ENCODE measurements around the gene ADGRA3.

ADGRA3 gene

DNA sequence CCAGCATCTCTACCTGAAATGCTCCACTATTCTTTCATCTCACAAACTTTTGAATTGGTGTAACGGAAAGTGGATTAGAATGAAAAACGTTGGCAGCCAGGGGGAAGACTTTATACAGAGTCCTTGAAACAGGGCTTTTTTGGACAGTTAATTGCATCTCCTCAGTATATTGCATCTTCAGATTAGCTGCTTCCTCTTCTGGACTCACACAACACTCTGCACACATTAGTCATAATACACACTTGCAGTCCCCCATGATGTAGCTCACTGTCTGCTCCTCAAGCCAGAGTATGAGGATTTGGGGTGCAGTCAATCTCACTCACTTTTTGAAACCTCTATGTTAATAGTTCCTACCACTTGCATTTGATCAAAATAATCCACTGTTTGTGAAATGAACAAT, 101.0 kb downstream of the ADGRA3 start:
- TF ChIP-seq, protein P1, sequence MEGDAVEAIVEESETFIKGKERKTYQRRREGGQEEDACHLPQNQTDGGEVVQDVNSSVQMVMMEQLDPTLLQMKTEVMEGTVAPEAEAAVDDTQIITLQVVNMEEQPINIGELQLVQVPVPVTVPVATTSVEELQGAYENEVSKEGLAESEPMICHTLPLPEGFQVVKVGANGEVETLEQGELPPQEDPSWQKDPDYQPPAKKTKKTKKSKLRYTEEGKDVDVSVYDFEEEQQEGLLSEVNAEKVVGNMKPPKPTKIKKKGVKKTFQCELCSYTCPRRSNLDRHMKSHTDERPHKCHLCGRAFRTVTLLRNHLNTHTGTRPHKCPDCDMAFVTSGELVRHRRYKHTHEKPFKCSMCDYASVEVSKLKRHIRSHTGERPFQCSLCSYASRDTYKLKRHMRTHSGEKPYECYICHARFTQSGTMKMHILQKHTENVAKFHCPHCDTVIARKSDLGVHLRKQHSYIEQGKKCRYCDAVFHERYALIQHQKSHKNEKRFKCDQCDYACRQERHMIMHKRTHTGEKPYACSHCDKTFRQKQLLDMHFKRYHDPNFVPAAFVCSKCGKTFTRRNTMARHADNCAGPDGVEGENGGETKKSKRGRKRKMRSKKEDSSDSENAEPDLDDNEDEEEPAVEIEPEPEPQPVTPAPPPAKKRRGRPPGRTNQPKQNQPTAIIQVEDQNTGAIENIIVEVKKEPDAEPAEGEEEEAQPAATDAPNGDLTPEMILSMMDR (IDR thresholded peaks at IDR 0.05) = no peak

DNA sequence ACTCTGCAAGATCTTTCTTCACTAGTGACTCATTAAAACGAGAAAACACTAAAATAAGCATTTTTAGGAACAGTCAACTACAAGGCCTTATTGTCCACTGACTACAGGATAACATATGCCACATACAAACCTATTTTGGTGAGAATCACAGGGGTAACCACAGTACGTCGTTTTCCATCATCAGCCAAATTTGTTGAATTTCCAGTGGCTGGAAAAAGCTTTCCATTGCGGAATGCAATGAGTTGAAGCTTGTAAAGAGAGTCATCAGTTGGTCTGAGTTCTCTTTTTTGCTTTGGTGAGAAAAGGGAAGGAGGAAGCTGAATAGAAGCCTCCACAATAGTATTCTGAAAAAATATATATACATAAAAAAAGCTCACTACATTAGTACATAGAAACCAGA, 102.4 kb downstream of the ADGRA3 start:
- TF ChIP-seq, protein P1 (IDR thresholded peaks at IDR 0.05) = no peak

DNA sequence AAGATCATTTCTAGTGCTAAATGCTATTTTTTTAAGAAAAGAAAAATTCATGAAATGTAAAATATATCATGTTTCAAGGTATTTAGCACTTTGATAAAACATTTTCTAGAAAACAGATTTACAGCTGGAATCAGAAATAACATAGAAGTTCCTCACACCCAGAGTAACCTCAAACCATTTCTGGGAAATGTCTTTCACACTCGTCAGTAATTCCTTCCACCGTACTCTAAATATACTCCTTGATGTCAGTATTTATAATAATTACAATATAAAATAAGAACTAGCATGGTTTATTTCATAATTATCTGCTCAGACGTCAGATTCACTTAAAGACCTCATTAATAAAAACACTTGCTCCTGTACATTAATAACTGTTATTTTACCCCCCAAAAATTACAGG, 103.9 kb downstream of the ADGRA3 start:
- TF ChIP-seq, protein P1 (IDR thresholded peaks at IDR 0.05) = no peak

DNA sequence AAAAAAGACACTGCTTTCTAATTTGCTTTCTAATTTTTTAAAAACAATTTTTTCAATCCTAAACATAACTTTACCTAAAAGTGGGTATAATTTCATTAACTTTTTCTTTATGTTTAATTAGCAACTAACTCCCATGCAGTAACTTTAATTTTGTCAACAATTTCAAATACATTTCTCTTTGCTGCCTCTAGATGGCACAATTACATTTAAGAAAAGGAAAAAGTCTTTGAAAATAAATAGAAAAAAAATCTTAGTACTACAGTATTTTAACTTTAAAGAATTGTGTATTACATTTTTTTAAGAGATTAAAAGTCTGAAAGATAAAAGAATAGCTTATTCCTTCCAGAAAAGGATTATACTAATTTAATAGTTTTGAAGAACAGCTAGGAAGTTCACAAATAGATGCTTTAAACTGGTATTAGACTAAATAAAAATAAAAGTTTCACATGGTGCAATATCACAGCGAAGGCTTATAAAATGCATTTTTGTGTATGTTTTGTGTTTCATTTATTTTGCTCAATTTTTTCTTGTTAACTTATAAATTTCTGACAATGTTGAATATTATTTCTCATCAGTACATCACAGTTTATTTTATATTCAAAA, 105.1 kb downstream of the ADGRA3 start:
- TF ChIP-seq, protein P1 (IDR thresholded peaks at IDR 0.05) = peak; percentile 65

DNA sequence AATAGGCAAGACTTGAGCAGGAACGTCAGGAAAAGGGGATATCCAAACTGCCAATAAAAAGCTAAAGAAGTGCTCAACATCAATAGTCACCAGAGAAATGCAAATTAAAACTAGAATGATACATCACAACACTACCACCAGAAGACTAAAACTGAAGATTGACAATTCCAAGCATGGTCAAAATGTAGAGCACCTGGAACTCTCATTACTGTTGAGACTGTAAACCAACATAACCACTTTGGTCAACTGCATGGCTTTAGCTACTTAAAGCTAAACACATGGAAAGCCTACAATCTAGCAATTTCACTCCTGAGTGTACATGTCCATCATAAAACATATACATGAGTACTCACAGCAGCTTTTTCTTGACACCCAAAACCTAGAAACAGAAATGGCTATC, 107.4 kb downstream of the ADGRA3 start:
- TF ChIP-seq, protein P1 (IDR thresholded peaks at IDR 0.05) = no peak

DNA sequence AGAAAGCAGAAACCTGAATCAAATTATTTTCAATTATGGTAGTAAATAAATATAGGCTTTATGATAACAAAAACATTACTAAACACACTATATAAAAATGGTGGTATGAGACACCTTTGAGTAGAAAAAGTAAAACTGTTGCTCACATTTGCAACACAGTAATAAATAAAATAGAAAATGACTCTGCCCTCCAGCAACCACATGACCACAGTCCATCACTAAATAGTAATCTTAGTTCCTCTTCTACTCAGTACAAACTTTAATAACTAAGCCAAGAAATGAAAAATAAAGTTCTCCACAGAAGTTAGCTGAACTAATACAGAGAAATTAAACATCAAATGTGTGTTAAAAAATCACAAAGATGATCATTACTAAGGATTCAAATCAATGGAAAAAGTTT, 108.5 kb downstream of the ADGRA3 start:
- TF ChIP-seq, protein P1 (IDR thresholded peaks at IDR 0.05) = no peak

DNA sequence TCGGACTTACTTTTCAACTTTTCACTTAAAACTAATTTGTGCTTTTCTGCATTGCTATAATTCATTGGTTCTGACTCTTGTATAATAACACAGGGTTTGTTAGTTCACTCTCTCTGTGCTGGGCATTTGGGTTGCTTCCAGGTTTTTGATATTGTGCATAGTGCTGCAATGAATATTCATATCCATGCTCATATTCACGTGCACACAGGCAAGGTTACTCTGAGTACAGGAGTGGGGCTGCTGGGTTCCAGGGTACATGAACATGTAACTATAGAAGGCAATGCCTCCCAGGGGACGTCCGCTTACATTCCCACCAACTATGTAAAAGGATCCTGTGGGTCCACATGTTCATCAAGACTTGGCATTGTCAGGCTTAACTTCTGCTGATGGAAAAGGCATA, 117.2 kb downstream of the ADGRA3 start:
- TF ChIP-seq, protein P1 (IDR thresholded peaks at IDR 0.05) = no peak

DNA sequence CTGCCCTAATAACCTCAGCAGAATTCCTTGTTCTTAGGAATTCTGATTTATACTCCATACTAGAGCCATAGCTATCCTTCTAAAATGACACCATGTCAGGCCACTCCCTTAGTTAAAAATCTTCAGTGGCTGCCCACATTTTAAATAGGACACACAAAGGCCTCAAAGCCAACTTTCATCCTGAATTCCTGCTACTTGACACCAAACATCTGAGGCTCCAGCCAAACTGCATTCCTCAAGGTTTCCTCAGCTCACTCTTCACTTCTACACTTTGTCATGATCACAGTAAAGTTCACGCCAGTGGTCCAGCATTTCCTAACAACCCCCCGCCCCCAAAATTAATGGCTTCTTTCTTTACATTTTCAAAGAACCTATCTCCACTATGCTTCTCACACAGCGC, 124.3 kb downstream of the ADGRA3 start:
- TF ChIP-seq, protein P1 (IDR thresholded peaks at IDR 0.05) = no peak

Measured in LNCAP (cell line).